Neutrophil (primary cell): ENCODE measurements around the gene NOS2.
A peak's percentile ranks its signal among the peaks of the same experiment; 100 is the strongest.

Experiments
- H3K27ac ChIP-seq: fragments of 200-600 bp; sonication (generic); 2 replicates; pipeline ENCODE4 v1.5.1; 2016; ENCODE audit warnings: mild to moderate bottlenecking, moderate library complexity
- H3K27me3 ChIP-seq: fragments of 200-600 bp; sonication (generic); 2 replicates; pipeline ENCODE4 v1.6.0; 2016; ENCODE audit warnings: mild to moderate bottlenecking
- H3K36me3 ChIP-seq: fragments of 200-600 bp; sonication (generic); 2 replicates; pipeline ENCODE4 v1.5.1; 2017
- H3K4me1 ChIP-seq, 2 experiments: fragments of 200-600 bp in 1 of 2; sonication (generic) in 1 of 2; 1 replicate in 1 of 2; 2 replicates in 1 of 2; pipeline versions ENCODE4 v1.5.1 to v1.6.1; 2013 to 2016; ENCODE audit warnings: low read depth in 1 of 2, low read length in 1 of 2, mild to moderate bottlenecking in 1 of 2, moderate library complexity in 1 of 2; ENCODE audit not compliant: control insufficient read depth in 1 of 2, insufficient read depth in 1 of 2
- H3K4me3 ChIP-seq, 2 experiments: fragments of 200-600 bp in 1 of 2; sonication (generic) in 1 of 2; 1 replicate in 1 of 2; 2 replicates in 1 of 2; pipeline ENCODE4 v1.5.1; 2013 to 2016; ENCODE audit warnings: low read depth in 1 of 2, low read length in 1 of 2, mild to moderate bottlenecking in 1 of 2, moderate library complexity in 1 of 2
- H3K9me3 ChIP-seq: fragments of 200-600 bp; sonication (generic); 2 replicates; pipeline ENCODE4 v1.5.1; 2016
- CTCF ChIP-seq: fragments of 200-600 bp; sonication (generic); IDR thresholded peaks from 2 replicates; pipeline ENCODE4 v1.5.1; 2016; ENCODE audit warnings: antibody characterized with exemption

Gene NOS2

GRCh38 chr17:27805520-27806146 is 5.3 kb upstream of the NOS2 start:
- peak overlapping the region; percentile 28 for H3K27ac ChIP-seq
- H3K27me3 ChIP-seq, result no peaks in the 10 kb centered on the region
- TF ChIP-seq CTCF, result peak; percentile 77
- peak overlapping the region; percentile 47 to 63 for H3K4me3 ChIP-seq
- peaks cover 5 to 6% of the 10 kb centered on the region in 2 experiments for H3K4me1 ChIP-seq
- H3K9me3 ChIP-seq, result no peaks in the 10 kb centered on the region
- no peaks in the 10 kb centered on the region for H3K36me3 ChIP-seq

- no peaks in the 10 kb centered on the region for H3K36me3 ChIP-seq
- peaks cover 12% of the 10 kb centered on the region for H3K27me3 ChIP-seq
- no peak overlapping the region for H3K4me3 ChIP-seq
- peaks cover 5 to 6% of the 10 kb centered on the region in 2 experiments for H3K4me1 ChIP-seq
- H3K27ac ChIP-seq, result no peak overlapping the region
- no peak for TF ChIP-seq CTCF
- H3K9me3 ChIP-seq, result no peaks in the 10 kb centered on the region
Measured at GRCh38 chr17:27804113-27804512, 3.8 kb upstream of the NOS2 start.

GRCh38 chr17:27802962-27803680 is 2.8 kb upstream of the NOS2 start:
- no peaks in the 10 kb centered on the region for H3K9me3 ChIP-seq
- no peak for TF ChIP-seq CTCF

GRCh38 chr17:27802033-27802432 is 1.7 kb upstream of the NOS2 start:
- Histone ChIP-seq H3K27ac (no peak overlapping the region), H3K36me3 (no peaks in the 10 kb centered on the region)

More at GRCh38 chr17:27802962-27803680, 2.8 kb upstream of the NOS2 start:
- Histone ChIP-seq H3K36me3 (no peaks in the 10 kb centered on the region), H3K4me1 (peaks cover 5 to 6% of the 10 kb centered on the region in 2 experiments), H3K27ac (no peak overlapping the region), H3K4me3 (no peak overlapping the region), H3K27me3 (peaks cover 20% of the 10 kb centered on the region)

GRCh38 chr17:27798376-27798775 is 2.0 kb downstream of the NOS2 start:
- no peak for TF ChIP-seq CTCF
- Histone ChIP-seq H3K4me3 (no peak overlapping the region), H3K27me3 (peaks cover 67% of the 10 kb centered on the region), H3K9me3 (no peaks in the 10 kb centered on the region), H3K36me3 (no peaks in the 10 kb centered on the region), H3K27ac (no peak overlapping the region), H3K4me1 (no peaks in the 10 kb centered on the region)

More at GRCh38 chr17:27802033-27802432, 1.7 kb upstream of the NOS2 start:
- TF ChIP-seq CTCF, result no peak
- Histone ChIP-seq H3K9me3 (no peaks in the 10 kb centered on the region), H3K4me1 (peaks cover 5 to 6% of the 10 kb centered on the region in 2 experiments), H3K27me3 (peaks cover 31% of the 10 kb centered on the region), H3K4me3 (no peak overlapping the region)
